Fibroblast of lung (primary cell): ENCODE results near the gene LPA. TPM values are rescaled to one million over a fixed set of nuclear protein-coding genes. Genes with fewer than 3 reads are reported as not detected.

Experiments used
- DNase-seq, 2 donors: peaks; one replicate each; pipeline versions ENCODE4 v3.0.0 to v3.0.0-alpha.2; 2010; ENCODE audit warnings: low read depth in 2 of 2
- H2AFZ ChIP-seq: 2 replicates; pipeline ENCODE4 v1.5.1; 2012; ENCODE audit warnings: low read length, control low read depth, inconsistent platforms
- H3K27ac ChIP-seq: 2 replicates; pipeline ENCODE4 v1.5.1; 2011; ENCODE audit warnings: low read length, control low read depth; ENCODE audit not compliant: insufficient read depth
- H3K27me3 ChIP-seq: 2 replicates; pipeline ENCODE4 v1.5.1; 2011; ENCODE audit warnings: mild to moderate bottlenecking, low read length; ENCODE audit not compliant: control insufficient read depth, insufficient read depth
- H3K36me3 ChIP-seq: 2 replicates; pipeline ENCODE4 v1.5.1; 2011; ENCODE audit warnings: low read length; ENCODE audit not compliant: control insufficient read depth, insufficient read depth
- H3K4me1 ChIP-seq: 2 replicates; pipeline ENCODE4 v1.5.1; 2011; ENCODE audit warnings: low read length; ENCODE audit not compliant: control insufficient read depth, insufficient read depth; ENCODE audit errors: extremely low read depth
- H3K4me2 ChIP-seq: 2 replicates; pipeline ENCODE4 v1.5.1; 2011; ENCODE audit warnings: low read length, control low read depth; ENCODE audit not compliant: insufficient read depth; ENCODE audit errors: extremely low read depth
- H3K4me3 ChIP-seq, 4 experiments: fragments of 200-600 bp in 1 of 4; sonication (generic) in 1 of 4; replicated peaks in 1 of 4; 2 replicates each; pipeline ENCODE4 v1.5.1; 2011 to 2016; ENCODE audit warnings: low read length in 4 of 4, low read depth in 3 of 4, mild to moderate bottlenecking in 3 of 4, control low read depth in 2 of 4, inconsistent platforms in 1 of 4, mixed read lengths in 1 of 4; ENCODE audit not compliant: insufficient read depth in 1 of 4; ENCODE audit errors: control extremely low read depth in 1 of 4
- H3K79me2 ChIP-seq: 2 replicates; pipeline ENCODE4 v1.5.1; 2012; ENCODE audit warnings: mild to moderate bottlenecking, low read length, inconsistent platforms; ENCODE audit not compliant: control insufficient read depth, insufficient read depth
- H3K9ac ChIP-seq: 2 replicates; pipeline ENCODE4 v1.5.1; 2011; ENCODE audit warnings: mild to moderate bottlenecking, low read length, control low read depth; ENCODE audit not compliant: insufficient read depth
- H3K9me3 ChIP-seq: 2 replicates; pipeline ENCODE4 v1.5.1; 2012; ENCODE audit warnings: low read depth, low read length; ENCODE audit not compliant: control insufficient read depth, insufficient read depth
- H4K20me1 ChIP-seq: 2 replicates; pipeline ENCODE4 v1.5.1; 2011; ENCODE audit warnings: low read length; ENCODE audit not compliant: control insufficient read depth, insufficient read depth; ENCODE audit errors: extremely low read depth
- EZH2 ChIP-seq: IDR thresholded peaks from 2 replicates; pipeline ENCODE4 v1.5.1; 2012; ENCODE audit warnings: low read length, control low read depth, mild to moderate bottlenecking; ENCODE audit errors: missing control alignments
- polyA plus RNA-seq, 2 donors: library from polyadenylated mRNA; depleted of rRNA in 1 of 2; stranded (reverse) in 1 of 2; unstranded in 1 of 2; fragments of >200 nt; gene quantifications; 2 replicates each; pipeline ENCODE4 v1.2.1, GENCODE V29; 2011 to 2012; ENCODE audit warnings: missing spikeins in 1 of 2
- total RNA-seq: library from RNA; depleted of rRNA; stranded (reverse); fragments of >200 nt; gene quantifications from 2 replicates; pipeline ENCODE4 v1.2.1, GENCODE V29; 2014
- TF ChIP-seq, protein P1 (sequence below), 2 donors: IDR thresholded peaks in 1 of 2; conservative IDR thresholded peaks in 1 of 2; 1 replicate in 1 of 2; 2 replicates in 1 of 2; pipeline ENCODE4 v1.5.1; 2011 to 2012; ENCODE audit warnings: low read length in 2 of 2, control low read depth in 1 of 2, inconsistent platforms in 1 of 2, low read depth in 1 of 2, mild to moderate bottlenecking in 1 of 2

The LPA gene
- total and polyA plus RNA-seq, 2 donors (not counting 1 experiment from before 2014, with no cell fraction given): not detected

GRCh38 chr6:160487116-160487515 lies 177.0 kb downstream of the LPA start:
- Histone ChIP-seq H3K79me2 (no peaks in the 10 kb centered on the region), H3K4me3 (no peak overlapping the region), H3K36me3 (no peaks in the 10 kb centered on the region), H3K27me3 (no peaks in the 10 kb centered on the region), H3K27ac (no peak overlapping the region), H4K20me1 (no peaks in the 10 kb centered on the region), H3K9ac (no peak overlapping the region), H3K4me2 (no peak overlapping the region), H3K9me3 (no peaks in the 10 kb centered on the region), H2AFZ (no peak overlapping the region), H3K4me1 (no peaks in the 10 kb centered on the region)
- DNase-seq: no peak
- no peak for TF ChIP-seq EZH2
- TF ChIP-seq, protein P1, sequence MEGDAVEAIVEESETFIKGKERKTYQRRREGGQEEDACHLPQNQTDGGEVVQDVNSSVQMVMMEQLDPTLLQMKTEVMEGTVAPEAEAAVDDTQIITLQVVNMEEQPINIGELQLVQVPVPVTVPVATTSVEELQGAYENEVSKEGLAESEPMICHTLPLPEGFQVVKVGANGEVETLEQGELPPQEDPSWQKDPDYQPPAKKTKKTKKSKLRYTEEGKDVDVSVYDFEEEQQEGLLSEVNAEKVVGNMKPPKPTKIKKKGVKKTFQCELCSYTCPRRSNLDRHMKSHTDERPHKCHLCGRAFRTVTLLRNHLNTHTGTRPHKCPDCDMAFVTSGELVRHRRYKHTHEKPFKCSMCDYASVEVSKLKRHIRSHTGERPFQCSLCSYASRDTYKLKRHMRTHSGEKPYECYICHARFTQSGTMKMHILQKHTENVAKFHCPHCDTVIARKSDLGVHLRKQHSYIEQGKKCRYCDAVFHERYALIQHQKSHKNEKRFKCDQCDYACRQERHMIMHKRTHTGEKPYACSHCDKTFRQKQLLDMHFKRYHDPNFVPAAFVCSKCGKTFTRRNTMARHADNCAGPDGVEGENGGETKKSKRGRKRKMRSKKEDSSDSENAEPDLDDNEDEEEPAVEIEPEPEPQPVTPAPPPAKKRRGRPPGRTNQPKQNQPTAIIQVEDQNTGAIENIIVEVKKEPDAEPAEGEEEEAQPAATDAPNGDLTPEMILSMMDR (conservative IDR thresholded peaks at IDR 0.05 in 1 of 2, IDR thresholded peaks at IDR 0.05 in 1 of 2; ENCODE audit: low read depth in 1 of 2, low read length in 2 of 2): no peak

Other genes with a start within 250 kb of the LPA start
- gene PLG, start 38.0 kb upstream of the LPA start, total RNA-seq: not detected in 2 replicates
- not detected in 2 replicates for gene PLG, start 38.0 kb upstream of the LPA start, polyA plus RNA-seq